Stomach smooth muscle (tissue), 2 donors: ENCODE data around the gene RINL.
A peak's percentile ranks its signal among the peaks of the same experiment; 100 is the strongest.
"Not testable (repeated sequence)": the region's sequence is repeated elsewhere in the genome, so short reads cannot be mapped to it uniquely, and the experiment has no call there.

ENCODE experiments used
- H3K27ac ChIP-seq: one replicate; pipeline ENCODE4 v1.7.0; 2013; ENCODE audit warnings: mild to moderate bottlenecking, low read length, inconsistent platforms
- H3K27me3 ChIP-seq, 2 donors: one replicate each; pipeline ENCODE4 v1.7.0; 2013; ENCODE audit warnings: low read length in 2 of 2; ENCODE audit not compliant: insufficient read depth in 2 of 2, control insufficient read depth in 1 of 2
- H3K36me3 ChIP-seq, 2 donors: one replicate each; pipeline ENCODE4 v1.7.0; 2013; ENCODE audit warnings: low read length in 2 of 2; ENCODE audit not compliant: control insufficient read depth in 2 of 2, insufficient read depth in 2 of 2
- H3K4me1 ChIP-seq: one replicate; pipeline ENCODE4 v1.7.0; 2013; ENCODE audit warnings: low read length; ENCODE audit not compliant: control insufficient read depth, insufficient read depth
- H3K4me3 ChIP-seq, 2 donors: one replicate each; pipeline ENCODE4 v1.7.0; 2013; ENCODE audit warnings: low read length in 2 of 2
- H3K9ac ChIP-seq, 2 donors: one replicate each; pipeline ENCODE4 v1.7.0; 2013; ENCODE audit warnings: low read length in 2 of 2, mild to moderate bottlenecking in 1 of 2
- H3K9me3 ChIP-seq, 2 donors: one replicate each; pipeline ENCODE4 v1.7.0; 2013; ENCODE audit warnings: low read length in 2 of 2; ENCODE audit not compliant: control insufficient read depth in 2 of 2
- donor health status: healthy.
- donor health status: Pancreatic carcinoma.

Gene RINL

DNA sequence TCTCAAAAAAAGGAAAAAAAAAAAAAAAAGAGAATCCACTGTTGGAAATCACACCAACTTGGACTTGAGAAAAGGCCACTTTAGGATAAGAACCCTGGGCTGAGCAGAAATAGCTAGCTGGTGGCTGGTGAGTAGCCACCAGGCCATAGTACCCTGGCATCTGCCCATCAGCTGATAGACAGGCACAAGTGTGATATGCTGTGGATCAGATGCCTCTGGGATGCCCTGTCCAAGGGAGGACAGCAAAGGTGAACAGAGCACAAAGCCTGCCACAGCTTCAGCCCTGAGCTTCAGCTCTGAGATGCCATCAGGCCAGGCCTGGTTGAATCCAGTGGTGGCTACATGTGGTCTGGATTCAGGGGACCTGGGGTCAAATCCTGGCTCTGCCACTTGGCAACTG lies 12.6 kb upstream of the RINL start:
- no peaks in the 10 kb centered on the region for H3K9me3 ChIP-seq
- H3K4me1 ChIP-seq = peaks cover 6% of the 10 kb centered on the region
- peaks cover 27 to 33% of the 10 kb centered on the region in 2 donors for H3K36me3 ChIP-seq
- H3K27ac ChIP-seq = no peak overlapping the region
- no peak overlapping the region for H3K9ac ChIP-seq
- no peaks in the 10 kb centered on the region for H3K27me3 ChIP-seq
- no peak overlapping the region for H3K4me3 ChIP-seq

DNA sequence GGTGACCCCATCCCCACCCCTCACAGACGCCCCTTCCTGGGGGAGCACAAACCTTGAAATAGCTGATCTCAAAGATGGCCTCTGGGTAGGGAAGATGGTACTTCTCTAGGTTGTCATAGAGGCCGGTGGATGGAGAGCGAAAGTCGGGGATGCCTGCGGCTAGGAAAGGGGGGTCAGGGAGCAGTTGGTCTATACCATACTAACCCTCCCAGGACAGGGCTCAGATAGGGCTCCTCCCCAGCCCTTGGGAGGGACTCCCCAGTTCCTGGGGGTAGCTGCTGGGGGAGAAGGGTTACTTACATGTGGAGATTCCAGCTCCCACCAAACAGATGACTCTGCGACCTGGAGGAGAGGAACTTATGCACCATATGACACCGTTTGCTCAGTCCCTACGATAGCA lies 11.7 kb upstream of the RINL start:
- Histone ChIP-seq H3K27me3 (no peaks in the 10 kb centered on the region), H3K36me3 (peaks cover 27 to 33% of the 10 kb centered on the region in 2 donors), H3K4me3 (no peak overlapping the region), H3K4me1 (peaks cover 6% of the 10 kb centered on the region), H3K9ac (no peak overlapping the region), H3K9me3 (no peaks in the 10 kb centered on the region), H3K27ac (no peak overlapping the region)

DNA sequence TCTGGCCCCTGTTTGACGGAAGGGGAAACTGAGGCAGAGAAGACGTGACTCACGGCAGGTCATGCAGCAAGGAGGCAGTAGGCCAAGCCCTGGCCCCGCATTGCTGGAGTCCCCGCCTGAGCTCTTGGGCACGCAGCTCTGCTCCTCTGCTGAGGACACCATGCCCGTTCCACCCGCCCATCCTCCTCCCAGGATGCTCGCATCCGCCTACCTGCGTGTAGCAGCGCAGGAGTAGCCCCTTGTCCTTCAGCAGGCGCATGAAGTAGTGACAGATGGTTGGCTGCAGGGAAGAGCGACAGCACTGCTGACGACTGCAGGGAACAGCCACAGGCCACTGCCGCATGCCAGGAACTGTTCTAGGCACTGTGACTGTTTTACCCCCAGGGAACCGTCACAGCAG lies 10.8 kb upstream of the RINL start:
- H3K27me3 ChIP-seq = no peaks in the 10 kb centered on the region
- no peak overlapping the region for H3K9ac ChIP-seq
- no peak overlapping the region for H3K27ac ChIP-seq
- peaks cover 6% of the 10 kb centered on the region for H3K4me1 ChIP-seq
- no peak overlapping the region for H3K4me3 ChIP-seq
- H3K9me3 ChIP-seq = no peaks in the 10 kb centered on the region
- H3K36me3 ChIP-seq = peaks cover 27 to 33% of the 10 kb centered on the region in 2 donors

DNA sequence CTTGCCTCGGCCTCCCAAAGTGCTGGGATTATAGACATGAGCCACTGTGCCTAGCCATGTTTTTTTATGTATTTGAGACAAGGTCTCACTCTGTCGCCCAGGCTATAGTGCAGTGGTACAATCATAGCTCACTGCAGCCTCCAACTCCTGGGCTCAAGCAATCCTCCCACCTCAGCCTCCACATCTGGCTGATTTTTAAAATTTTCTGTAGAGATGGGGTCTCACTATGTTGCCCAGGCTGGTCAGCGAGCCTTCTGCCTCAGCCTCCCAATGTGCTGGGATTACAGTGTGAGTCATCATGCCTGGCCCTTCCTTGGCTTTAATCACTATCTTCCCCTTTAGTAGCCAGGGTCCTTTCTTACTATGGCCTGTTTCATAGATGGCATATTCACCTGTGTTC lies 6.6 kb upstream of the RINL start:
- not testable (repeated sequence) for H3K9ac ChIP-seq

DNA sequence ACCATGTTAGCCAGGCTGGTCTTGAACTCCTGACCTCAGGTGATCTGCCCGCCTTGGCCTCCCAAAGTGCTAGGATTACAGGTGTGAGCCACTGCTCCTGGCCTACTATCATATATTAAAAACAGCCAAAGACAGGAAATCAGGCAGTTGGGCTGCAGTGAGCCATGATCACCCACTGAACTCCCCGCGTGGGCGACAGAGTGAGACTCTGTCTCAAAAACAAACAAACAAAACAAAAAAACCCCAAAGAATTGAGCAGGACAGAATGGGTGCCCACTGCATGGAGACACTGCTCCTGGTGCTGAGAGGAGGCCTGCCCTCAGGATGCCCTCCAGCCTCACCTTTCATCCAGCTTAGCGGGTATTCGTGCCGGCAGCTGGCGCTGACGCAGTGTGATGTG lies 5.2 kb upstream of the RINL start:
- H3K27me3 ChIP-seq = no peaks in the 10 kb centered on the region
- no peak overlapping the region for H3K9ac ChIP-seq
- peaks cover 6% of the 10 kb centered on the region for H3K4me1 ChIP-seq
- no peak overlapping the region for H3K4me3 ChIP-seq
- no peak overlapping the region for H3K27ac ChIP-seq
- peaks cover 15 to 16% of the 10 kb centered on the region in 2 donors for H3K36me3 ChIP-seq
- no peaks in the 10 kb centered on the region for H3K9me3 ChIP-seq

More for the DNA sequence above, 6.6 kb upstream of the RINL start:
- not testable (repeated sequence) for H3K27me3 ChIP-seq, H3K9me3 ChIP-seq, H3K4me1 ChIP-seq, H3K4me3 ChIP-seq, H3K27ac ChIP-seq
- peaks cover 25 to 26% of the 10 kb centered on the region in 2 donors for H3K36me3 ChIP-seq

DNA sequence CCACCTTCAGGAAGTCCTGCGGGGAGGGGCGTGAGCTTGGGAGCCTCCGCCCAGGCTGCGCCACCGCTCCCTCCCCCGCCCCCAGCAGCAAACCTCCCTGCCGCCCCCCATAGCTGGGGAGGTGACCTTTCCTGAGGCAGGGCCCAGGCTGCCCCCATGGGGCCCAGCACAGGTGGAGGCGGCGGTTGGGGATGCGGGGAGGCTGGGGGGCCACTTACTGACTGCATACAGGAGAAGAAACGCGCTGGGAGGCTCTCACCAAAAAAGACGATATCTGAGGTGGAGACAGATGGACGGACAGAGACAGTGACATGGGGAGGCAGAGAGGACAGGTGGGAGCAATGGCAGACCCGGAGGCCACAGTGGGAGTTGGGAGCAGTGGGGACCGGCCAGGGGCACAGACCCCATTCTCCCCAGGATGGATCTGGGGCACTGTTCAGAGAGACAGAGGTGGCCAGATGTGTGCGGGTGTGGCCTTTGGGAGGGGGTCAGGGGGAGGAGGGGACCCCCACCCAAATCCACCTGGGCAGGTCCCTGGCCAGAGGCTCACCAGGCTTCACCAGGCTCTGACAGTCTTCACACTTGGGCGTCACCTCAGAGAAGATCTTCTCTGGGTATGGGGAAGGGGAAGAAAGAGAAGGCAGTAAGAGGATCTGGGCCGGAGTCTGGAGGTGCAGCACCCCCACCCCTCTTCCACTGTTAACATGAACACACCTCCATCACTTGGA lies 3.0 kb upstream of the RINL start:
- Histone ChIP-seq H3K9me3 (no peaks in the 10 kb centered on the region), H3K27me3 (no peaks in the 10 kb centered on the region), H3K36me3 (peaks cover 10 to 15% of the 10 kb centered on the region in 2 donors), H3K27ac (no peak overlapping the region), H3K4me3 (no peak overlapping the region), H3K4me1 (peaks cover 4% of the 10 kb centered on the region), H3K9ac (no peak overlapping the region)

DNA sequence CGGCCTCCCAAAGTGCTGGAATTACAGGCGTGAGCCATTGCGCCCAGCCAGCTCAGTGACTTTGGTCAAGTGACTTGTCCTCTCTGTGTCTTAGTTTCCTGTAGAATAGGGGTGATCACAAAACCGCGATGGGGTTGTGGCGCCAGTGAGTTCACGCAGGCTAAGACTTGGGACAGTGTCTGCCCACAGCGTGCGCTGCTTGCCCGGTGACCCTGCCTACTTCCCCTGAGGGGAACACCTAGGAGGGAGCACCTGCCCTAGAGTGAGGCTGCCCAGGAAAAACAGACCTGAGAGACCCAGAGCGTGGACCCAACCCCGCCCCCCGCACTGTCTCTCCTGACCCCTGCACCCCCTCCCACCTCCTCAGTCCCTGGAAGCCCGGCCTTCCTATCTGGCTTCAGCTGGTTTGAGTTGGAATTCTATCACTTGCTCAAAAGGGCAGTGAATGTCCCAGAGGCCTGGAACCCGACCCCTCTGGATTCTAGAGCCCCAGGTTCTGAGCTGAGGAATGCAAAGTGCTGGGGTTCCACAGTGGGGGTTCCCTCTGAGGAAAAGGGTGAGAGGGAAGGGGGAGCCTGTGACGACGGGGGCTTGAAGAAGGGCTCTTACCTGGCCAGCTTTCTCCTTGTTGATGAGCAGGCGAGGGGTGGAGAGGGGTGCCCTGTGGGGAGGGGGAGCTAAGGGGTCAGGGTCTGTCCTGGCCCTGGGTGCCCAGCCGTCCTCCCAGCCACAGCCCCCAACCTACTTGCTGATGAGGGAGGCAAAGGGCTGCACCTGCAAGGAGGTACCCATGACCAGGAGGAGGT lies 2.2 kb upstream of the RINL start:
- Histone ChIP-seq H3K27ac (no peak overlapping the region), H3K4me3 (no peak overlapping the region), H3K4me1 (no peaks in the 10 kb centered on the region), H3K27me3 (no peaks in the 10 kb centered on the region), H3K9ac (no peak overlapping the region), H3K9me3 (no peaks in the 10 kb centered on the region), H3K36me3 (peaks cover 10 to 15% of the 10 kb centered on the region in 2 donors)

DNA sequence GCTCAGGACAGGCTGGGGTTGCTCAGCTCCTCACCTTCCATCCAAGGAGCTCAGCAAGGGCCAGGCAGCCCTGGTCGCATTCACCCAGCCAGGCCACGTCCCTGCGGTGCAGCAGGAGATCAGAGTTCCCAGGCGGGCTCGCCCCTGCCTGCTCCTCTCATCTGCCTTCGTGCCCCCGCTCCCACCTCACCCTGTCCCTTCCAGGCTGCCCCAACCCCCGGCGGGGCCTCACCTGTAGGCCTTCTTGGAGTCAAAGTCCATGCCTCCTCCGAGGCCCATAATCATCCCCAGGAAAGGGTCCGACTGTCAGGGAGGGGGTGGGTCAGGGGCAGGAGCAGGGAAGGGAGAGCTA lies 1.3 kb upstream of the RINL start:
- H3K9ac ChIP-seq = no peak overlapping the region
- no peaks in the 10 kb centered on the region for H3K9me3 ChIP-seq
- no peak overlapping the region for H3K27ac ChIP-seq
- H3K4me1 ChIP-seq = no peaks in the 10 kb centered on the region
- peaks cover 10 to 15% of the 10 kb centered on the region in 2 donors for H3K36me3 ChIP-seq
- no peak overlapping the region for H3K4me3 ChIP-seq
- H3K27me3 ChIP-seq = no peaks in the 10 kb centered on the region

DNA sequence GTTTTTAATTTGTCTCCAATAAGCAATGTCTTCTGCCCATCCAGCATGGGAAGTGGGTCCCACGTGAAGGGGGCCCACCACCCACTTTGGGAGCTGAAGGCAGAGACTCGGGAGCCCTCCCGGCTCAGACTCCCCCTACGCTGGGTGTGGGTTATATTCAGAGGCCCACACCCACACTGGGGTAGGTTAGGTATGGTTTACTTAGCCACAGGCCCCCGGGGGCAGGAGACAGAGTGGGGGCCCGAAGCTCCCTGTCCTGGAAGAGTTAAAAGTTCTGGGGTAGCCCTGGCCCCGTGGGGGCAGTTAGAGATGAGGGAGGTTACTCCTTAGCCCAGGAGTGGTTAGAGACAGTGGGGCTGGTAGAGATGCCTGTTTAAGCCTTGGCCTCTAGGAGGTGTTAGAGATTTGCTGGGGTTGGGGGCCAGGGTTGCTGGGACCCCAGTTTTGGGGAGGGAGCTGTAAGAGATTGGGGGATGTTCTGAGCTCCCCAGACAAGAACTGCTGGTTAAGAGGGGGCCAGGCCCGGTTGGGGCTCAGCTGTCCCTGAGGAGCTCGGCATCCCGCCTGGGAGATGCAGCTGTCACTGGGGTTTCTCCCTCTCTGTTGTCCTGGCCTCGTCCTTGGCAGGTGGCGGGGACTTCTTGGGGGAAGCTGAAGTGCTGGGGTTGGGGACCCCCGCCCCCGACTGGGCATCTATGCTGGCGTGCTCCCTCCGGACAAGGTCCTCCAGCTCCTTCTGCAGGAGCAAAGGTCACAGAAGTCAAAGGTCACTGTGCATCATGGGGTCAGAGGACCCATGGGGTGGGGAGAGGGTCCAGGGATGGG lies 712 bp upstream of the RINL start:
- Histone ChIP-seq H3K4me3 (no peak overlapping the region), H3K27ac (no peak overlapping the region)

DNA sequence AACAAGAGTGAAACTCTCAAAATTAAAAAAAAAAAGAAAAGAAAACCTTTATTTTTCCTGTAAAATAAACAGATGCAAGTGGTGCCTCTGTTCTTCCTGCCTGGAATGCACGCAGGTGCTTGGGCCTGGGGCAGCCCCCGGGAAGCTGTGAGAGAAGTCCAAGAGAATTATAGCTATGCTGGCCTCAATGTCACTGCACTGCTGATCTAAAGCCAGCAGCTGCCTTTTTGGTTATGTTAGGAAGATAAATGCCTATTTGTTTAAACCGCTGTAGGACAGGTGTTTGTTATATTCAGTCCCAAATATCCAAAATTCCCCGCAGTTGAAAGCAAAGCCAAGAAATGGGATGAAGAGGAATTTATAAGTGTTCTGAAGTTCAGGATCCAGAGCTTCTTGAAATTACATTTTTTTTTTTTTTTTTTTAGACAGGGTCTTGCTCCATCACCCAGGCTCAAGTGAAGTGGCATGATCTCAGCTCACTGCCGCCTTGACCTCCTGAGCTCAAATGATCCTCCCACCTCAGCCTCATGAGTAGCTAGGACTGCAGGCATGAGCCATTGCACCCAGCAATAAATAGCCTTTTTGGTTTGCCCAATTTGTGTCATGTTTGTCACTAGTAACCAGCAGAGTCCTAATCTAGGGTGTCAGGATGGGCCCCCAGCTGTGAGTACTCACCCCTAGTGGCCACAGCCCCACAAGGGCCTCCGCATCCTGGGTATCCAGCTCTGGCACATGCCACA lies 2.2 kb downstream of the RINL start:
- H3K4me1 ChIP-seq = no peaks in the 10 kb centered on the region
- no peaks in the 10 kb centered on the region for H3K27me3 ChIP-seq
- H3K9ac ChIP-seq = no peak overlapping the region
- no peak overlapping the region for H3K27ac ChIP-seq
- H3K4me3 ChIP-seq = no peak overlapping the region
- no peaks in the 10 kb centered on the region for H3K9me3 ChIP-seq
- H3K36me3 ChIP-seq = peaks cover 0 to 4% of the 10 kb centered on the region in 2 donors

More for the DNA sequence above, 712 bp upstream of the RINL start:
- Histone ChIP-seq H3K4me1 (no peaks in the 10 kb centered on the region), H3K27me3 (no peaks in the 10 kb centered on the region), H3K9me3 (no peaks in the 10 kb centered on the region), H3K9ac (peak overlapping the region in 1 of 2 donors; percentile 38), H3K36me3 (peaks cover 10 to 14% of the 10 kb centered on the region in 2 donors)
